ENCODE results near the gene HEBP2.

The HEBP2 gene

DNA sequence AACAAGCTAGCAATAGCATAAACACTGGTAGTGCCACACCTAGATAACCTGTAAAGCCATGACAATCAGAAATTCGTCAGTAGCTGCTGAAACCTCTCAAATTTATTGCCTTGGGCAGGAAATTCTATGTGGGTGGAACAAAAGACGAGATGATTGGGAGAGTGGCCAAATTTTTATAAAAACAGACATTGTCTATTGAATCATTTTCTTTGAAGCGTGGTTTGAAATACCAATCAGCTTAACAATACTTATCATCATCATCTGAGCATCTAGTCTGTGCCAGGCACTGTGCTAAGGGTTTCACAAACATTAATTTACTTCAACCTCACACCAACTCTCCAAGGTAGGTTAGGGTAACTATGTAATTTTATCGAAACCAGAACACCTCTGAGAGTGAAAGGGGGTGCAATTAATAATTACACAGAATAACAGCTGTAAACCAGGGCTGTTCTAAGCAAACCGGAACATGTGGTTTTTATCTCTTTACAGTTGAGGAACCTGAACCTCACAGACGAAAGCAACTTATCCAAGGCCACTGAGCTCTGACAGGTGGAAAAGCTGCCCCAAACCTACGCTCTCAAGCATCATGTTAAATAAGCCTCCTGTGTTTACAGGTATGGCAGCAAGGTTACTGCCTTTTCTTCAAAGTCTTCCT lies 51.9 kb downstream of the HEBP2 start:
- Histone ChIP-seq H3K4me1 (ENCODE audit: insufficient read depth, insufficient read length) (no peaks in the 10 kb centered on the region), H3K4me3 (ENCODE audit: insufficient read length, low read depth) (no peak overlapping the region), H3K27me3 (ENCODE audit: insufficient read depth, insufficient read length) (no peaks in the 10 kb centered on the region), H3K9ac (ENCODE audit: insufficient read length, low read depth) (no peak overlapping the region), H3K9me3 (ENCODE audit: insufficient read depth, low read length) (no peaks in the 10 kb centered on the region), H3K36me3 (ENCODE audit: insufficient read depth, insufficient read length, low read length) (peaks cover 8% of the 10 kb centered on the region)
- TF ChIP-seq SUZ12 (IDR thresholded peaks at IDR 0.05; ENCODE audit: extremely low read depth, insufficient read depth, insufficient read length): no peak
- TF ChIP-seq ZNF274 (IDR thresholded peaks at IDR 0.05; ENCODE audit: low read depth, low read length): no peak
- TF ChIP-seq YY1 (IDR thresholded peaks at IDR 0.05; ENCODE audit: insufficient read depth, insufficient read length): no peak
- DNase-seq (ENCODE audit: low read depth, low spot score): no peak

DNA sequence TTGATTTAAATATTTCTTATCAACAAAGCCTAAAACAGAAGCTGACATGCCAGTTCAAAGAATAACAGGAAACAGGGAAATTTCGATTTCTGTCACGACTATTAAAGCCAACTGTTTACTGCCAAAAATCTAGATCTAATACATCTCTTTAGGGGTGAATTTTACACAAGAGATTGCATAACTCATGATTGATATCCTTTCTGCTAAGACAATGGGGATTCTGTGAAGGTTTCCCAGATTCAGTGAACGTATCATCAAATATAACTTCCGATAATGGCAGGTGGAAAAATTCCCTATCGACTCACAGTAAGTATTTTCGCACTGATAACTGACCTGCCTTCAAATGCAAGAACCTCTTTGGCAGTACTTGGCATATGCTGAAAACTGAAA lies 52.4 kb downstream of the HEBP2 start:
- Histone ChIP-seq H3K36me3 (ENCODE audit: insufficient read depth, insufficient read length, low read length) (peaks cover 8% of the 10 kb centered on the region), H3K4me1 (ENCODE audit: insufficient read depth, insufficient read length) (no peaks in the 10 kb centered on the region), H3K9ac (ENCODE audit: insufficient read length, low read depth) (no peak overlapping the region), H3K9me3 (ENCODE audit: insufficient read depth, low read length) (no peaks in the 10 kb centered on the region), H3K27me3 (ENCODE audit: insufficient read depth, insufficient read length) (no peaks in the 10 kb centered on the region), H3K4me3 (ENCODE audit: insufficient read length, low read depth) (no peak overlapping the region)
- no peak for TF ChIP-seq ZNF274 (IDR thresholded peaks at IDR 0.05; ENCODE audit: low read depth, low read length)
- no peak for TF ChIP-seq YY1 (IDR thresholded peaks at IDR 0.05; ENCODE audit: insufficient read depth, insufficient read length)
- no peak for TF ChIP-seq SUZ12 (IDR thresholded peaks at IDR 0.05; ENCODE audit: extremely low read depth, insufficient read depth, insufficient read length)
- DNase-seq (ENCODE audit: low read depth, low spot score): no peak

DNA sequence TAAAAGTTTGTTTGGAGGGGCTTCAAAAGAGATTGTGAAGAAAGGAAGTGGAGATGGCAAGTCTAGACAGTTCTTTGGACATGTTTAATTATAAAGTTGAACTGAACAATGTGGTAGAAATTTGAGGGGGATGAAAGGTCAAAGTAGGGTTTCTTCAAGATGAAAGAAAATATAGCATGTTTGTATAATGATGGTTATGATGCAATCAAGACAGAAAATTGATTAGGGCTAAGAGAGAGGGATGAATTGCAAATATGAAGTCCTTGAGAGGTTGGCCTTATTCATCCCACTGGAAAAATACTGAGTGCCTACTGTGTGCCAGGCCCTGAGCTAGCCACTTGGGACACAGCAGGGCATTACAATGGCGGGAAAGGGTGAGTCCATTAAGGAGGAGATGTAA lies 57.6 kb downstream of the HEBP2 start:
- no peaks in the 10 kb centered on the region for H3K9me3 ChIP-seq (ENCODE audit: insufficient read depth, low read length)
- H3K4me3 ChIP-seq (ENCODE audit: insufficient read length, low read depth): no peak overlapping the region
- H3K36me3 ChIP-seq (ENCODE audit: insufficient read depth, insufficient read length, low read length): peaks cover 21% of the 10 kb centered on the region
- no peaks in the 10 kb centered on the region for H3K27me3 ChIP-seq (ENCODE audit: insufficient read depth, insufficient read length)
- no peaks in the 10 kb centered on the region for H3K4me1 ChIP-seq (ENCODE audit: insufficient read depth, insufficient read length)
- no peak for TF ChIP-seq SUZ12 (IDR thresholded peaks at IDR 0.05; ENCODE audit: extremely low read depth, insufficient read depth, insufficient read length)
- no peak for TF ChIP-seq YY1 (IDR thresholded peaks at IDR 0.05; ENCODE audit: insufficient read depth, insufficient read length)
- no peak for TF ChIP-seq ZNF274 (IDR thresholded peaks at IDR 0.05; ENCODE audit: low read depth, low read length)
- no peak overlapping the region for H3K9ac ChIP-seq (ENCODE audit: insufficient read length, low read depth)
- DNase-seq (ENCODE audit: low read depth, low spot score): no peak

DNA sequence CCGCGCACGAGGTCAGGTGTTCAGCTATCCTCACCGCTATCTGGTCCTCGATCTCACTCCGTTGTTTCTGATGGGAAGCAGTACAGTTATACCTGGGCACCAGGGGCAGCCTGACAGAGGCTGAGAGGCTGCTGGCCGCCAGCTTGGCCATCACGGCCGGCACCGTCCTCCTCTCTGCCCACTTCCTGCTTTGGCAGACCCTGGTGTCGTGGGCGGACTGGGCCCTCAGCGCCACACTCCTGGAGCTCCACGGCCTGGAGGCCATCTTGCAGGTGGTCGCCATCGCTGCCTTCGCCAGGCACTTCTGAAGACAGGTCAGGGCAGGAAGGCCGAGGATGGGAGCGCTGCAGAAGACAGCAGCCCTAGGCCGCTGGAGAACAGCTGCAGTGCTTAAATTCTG lies 60.1 kb downstream of the HEBP2 start:
- no peaks in the 10 kb centered on the region for H3K27me3 ChIP-seq (ENCODE audit: insufficient read depth, insufficient read length)
- no peak overlapping the region for H3K4me3 ChIP-seq (ENCODE audit: insufficient read length, low read depth)
- TF ChIP-seq YY1 (IDR thresholded peaks at IDR 0.05; ENCODE audit: insufficient read depth, insufficient read length) (no peak), SUZ12 (IDR thresholded peaks at IDR 0.05; ENCODE audit: extremely low read depth, insufficient read depth, insufficient read length) (no peak), ZNF274 (IDR thresholded peaks at IDR 0.05; ENCODE audit: low read depth, low read length) (no peak)
- H3K9me3 ChIP-seq (ENCODE audit: insufficient read depth, low read length): no peaks in the 10 kb centered on the region
- no peak for DNase-seq (ENCODE audit: low read depth, low spot score)
- H3K9ac ChIP-seq (ENCODE audit: insufficient read length, low read depth): no peak overlapping the region
- H3K36me3 ChIP-seq (ENCODE audit: insufficient read depth, insufficient read length, low read length): peaks cover 26% of the 10 kb centered on the region
- H3K4me1 ChIP-seq (ENCODE audit: insufficient read depth, insufficient read length): no peaks in the 10 kb centered on the region

DNA sequence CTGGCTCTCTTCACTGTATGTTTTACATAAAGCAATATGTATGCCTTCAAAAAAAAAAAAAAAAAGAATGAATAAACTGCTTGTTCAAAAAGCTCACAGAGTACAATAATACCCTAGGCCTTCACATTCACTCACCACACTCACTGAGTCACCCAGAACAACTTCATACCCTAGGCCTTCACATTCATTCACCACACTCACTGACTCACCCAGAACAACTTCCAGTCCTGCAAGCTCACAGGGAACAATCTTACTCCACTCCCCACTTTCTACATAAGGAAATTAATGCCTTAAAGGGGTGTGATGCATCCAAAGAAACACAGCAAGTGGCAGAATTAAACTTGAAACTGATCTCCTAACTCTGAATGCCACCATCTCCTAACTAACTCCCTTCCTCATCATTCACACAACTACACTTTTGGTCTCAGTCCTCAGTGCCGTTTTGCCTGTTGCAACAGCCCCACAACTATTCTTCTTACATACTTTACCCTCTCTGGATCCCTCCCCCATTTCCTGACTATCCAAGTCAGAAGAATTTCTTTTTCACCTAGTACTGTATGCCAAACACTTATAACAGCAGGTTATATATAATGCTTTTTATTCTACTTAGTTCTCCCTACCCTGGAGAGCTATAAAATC lies 61.1 kb downstream of the HEBP2 start:
- Histone ChIP-seq H3K4me3 (ENCODE audit: insufficient read length, low read depth) (no peak overlapping the region), H3K36me3 (ENCODE audit: insufficient read depth, insufficient read length, low read length) (peaks cover 26% of the 10 kb centered on the region), H3K27me3 (ENCODE audit: insufficient read depth, insufficient read length) (no peaks in the 10 kb centered on the region), H3K9ac (ENCODE audit: insufficient read length, low read depth) (no peak overlapping the region), H3K9me3 (ENCODE audit: insufficient read depth, low read length) (no peaks in the 10 kb centered on the region), H3K4me1 (ENCODE audit: insufficient read depth, insufficient read length) (no peaks in the 10 kb centered on the region)
- no peak for DNase-seq (ENCODE audit: low read depth, low spot score)
- TF ChIP-seq ZNF274 (IDR thresholded peaks at IDR 0.05; ENCODE audit: low read depth, low read length) (no peak), SUZ12 (IDR thresholded peaks at IDR 0.05; ENCODE audit: extremely low read depth, insufficient read depth, insufficient read length) (no peak), YY1 (IDR thresholded peaks at IDR 0.05; ENCODE audit: insufficient read depth, insufficient read length) (no peak)

DNA sequence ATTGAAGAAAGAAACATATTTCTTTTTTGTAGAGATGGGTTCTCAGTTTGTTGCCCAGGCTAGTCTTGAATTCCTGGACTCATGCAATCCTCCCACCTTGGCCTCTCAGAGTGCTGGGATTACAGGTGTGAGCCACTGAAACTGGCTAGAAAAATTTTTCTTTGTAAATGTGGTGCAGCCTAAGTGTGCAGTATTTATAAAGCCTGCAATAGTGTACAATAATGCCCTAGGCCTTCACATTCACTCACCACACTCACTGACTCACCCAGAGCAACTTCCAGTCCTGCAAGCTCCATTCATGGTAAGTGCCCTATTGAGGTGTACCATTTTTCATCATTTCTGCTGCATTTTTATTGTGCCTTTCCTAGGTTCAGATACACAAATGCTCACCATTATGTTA lies 63.9 kb downstream of the HEBP2 start:
- no peak for DNase-seq (ENCODE audit: low read depth, low spot score)
- Histone ChIP-seq H3K4me1 (ENCODE audit: insufficient read depth, insufficient read length) (no peaks in the 10 kb centered on the region), H3K9me3 (ENCODE audit: insufficient read depth, low read length) (no peaks in the 10 kb centered on the region), H3K4me3 (ENCODE audit: insufficient read length, low read depth) (no peak overlapping the region), H3K36me3 (ENCODE audit: insufficient read depth, insufficient read length, low read length) (peaks cover 17% of the 10 kb centered on the region), H3K27me3 (ENCODE audit: insufficient read depth, insufficient read length) (no peaks in the 10 kb centered on the region), H3K9ac (ENCODE audit: insufficient read length, low read depth) (no peak overlapping the region)
- TF ChIP-seq ZNF274 (IDR thresholded peaks at IDR 0.05; ENCODE audit: low read depth, low read length) (no peak), SUZ12 (IDR thresholded peaks at IDR 0.05; ENCODE audit: extremely low read depth, insufficient read depth, insufficient read length) (no peak), YY1 (IDR thresholded peaks at IDR 0.05; ENCODE audit: insufficient read depth, insufficient read length) (no peak)

DNA sequence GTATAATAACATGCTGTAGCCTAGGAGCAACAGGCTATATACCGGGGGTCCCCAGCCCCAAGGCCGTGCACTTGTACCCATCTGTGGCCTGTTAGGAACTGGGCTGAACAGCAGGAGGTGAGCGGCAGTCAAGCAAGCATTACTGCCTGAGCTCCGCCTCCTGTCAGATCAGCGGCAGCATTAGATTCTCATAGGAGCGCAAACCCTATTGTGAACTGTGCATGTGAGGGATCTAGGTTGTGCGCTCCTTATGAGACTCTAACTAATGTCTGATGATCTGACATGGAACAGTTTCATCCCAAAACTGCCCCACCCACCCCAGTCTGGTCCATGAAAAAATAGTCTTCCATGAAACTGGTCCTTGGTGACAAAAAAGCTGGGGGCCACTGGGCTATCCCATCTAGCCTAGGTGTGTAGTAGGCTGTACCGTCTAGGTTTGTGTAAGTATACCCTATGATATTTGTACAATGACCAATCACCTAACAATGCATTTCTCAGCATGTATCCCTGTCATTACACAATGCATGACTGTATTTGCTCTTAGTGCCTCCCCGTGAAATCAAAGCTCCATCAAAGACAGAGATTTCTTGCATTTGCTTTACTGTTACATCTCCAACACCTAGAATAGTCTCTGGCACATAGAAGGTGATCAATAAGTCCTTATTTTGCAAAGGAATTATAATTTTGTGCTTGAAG lies 64.4 kb downstream of the HEBP2 start:
- no peak overlapping the region for H3K4me3 ChIP-seq (ENCODE audit: insufficient read length, low read depth)

More for the DNA sequence above, 64.4 kb downstream of the HEBP2 start:
- Histone ChIP-seq H3K9ac (ENCODE audit: insufficient read length, low read depth) (no peak overlapping the region), H3K36me3 (ENCODE audit: insufficient read depth, insufficient read length, low read length) (peaks cover 13% of the 10 kb centered on the region), H3K9me3 (ENCODE audit: insufficient read depth, low read length) (no peaks in the 10 kb centered on the region), H3K4me1 (ENCODE audit: insufficient read depth, insufficient read length) (no peaks in the 10 kb centered on the region), H3K27me3 (ENCODE audit: insufficient read depth, insufficient read length) (no peaks in the 10 kb centered on the region)
- TF ChIP-seq YY1 (IDR thresholded peaks at IDR 0.05; ENCODE audit: insufficient read depth, insufficient read length) (no peak), SUZ12 (IDR thresholded peaks at IDR 0.05; ENCODE audit: extremely low read depth, insufficient read depth, insufficient read length) (no peak), ZNF274 (IDR thresholded peaks at IDR 0.05; ENCODE audit: low read depth, low read length) (no peak)
- no peak for DNase-seq (ENCODE audit: low read depth, low spot score)
